Measurements from ENCODE around the gene EMID1.

Gene EMID1

GRCh38 chr22:29224859-29225410, 19.2 kb downstream of the EMID1 start:
- Histone ChIP-seq H3K36me3 (no peaks in the 10 kb centered on the region), H3K9me3 (no peaks in the 10 kb centered on the region), H3K4me1 (ENCODE audit: control insufficient read depth in 1 of 2, insufficient read depth in 1 of 2, low read depth in 1 of 2, low read length in 1 of 2) (no peaks in the 10 kb centered on the region), H3K4me3 (ENCODE audit: low read depth in 1 of 2, low read length in 1 of 2) (no peak overlapping the region), H3K27ac (no peak overlapping the region), H3K27me3 (no peaks in the 10 kb centered on the region)
- TF ChIP-seq CTCF (IDR thresholded peaks at IDR 0.05), result no peak

- Histone ChIP-seq H3K4me3 (ENCODE audit: low read depth in 1 of 2, low read length in 1 of 2) (no peak overlapping the region), H3K4me1 (ENCODE audit: control insufficient read depth in 1 of 2, insufficient read depth in 1 of 2, low read depth in 1 of 2, low read length in 1 of 2) (no peaks in the 10 kb centered on the region), H3K9me3 (no peaks in the 10 kb centered on the region), H3K36me3 (no peaks in the 10 kb centered on the region), H3K27me3 (no peaks in the 10 kb centered on the region), H3K27ac (no peak overlapping the region)
- no peak for TF ChIP-seq CTCF (IDR thresholded peaks at IDR 0.05)
Observed at GRCh38 chr22:29225422-29226090, 19.9 kb downstream of the EMID1 start.

GRCh38 chr22:29226351-29226981, 20.8 kb downstream of the EMID1 start:
- Histone ChIP-seq H3K27ac (no peak overlapping the region), H3K4me1 (ENCODE audit: control insufficient read depth in 1 of 2, insufficient read depth in 1 of 2, low read depth in 1 of 2, low read length in 1 of 2) (no peaks in the 10 kb centered on the region), H3K36me3 (no peaks in the 10 kb centered on the region), H3K4me3 (ENCODE audit: low read depth in 1 of 2, low read length in 1 of 2) (no peak overlapping the region), H3K27me3 (no peaks in the 10 kb centered on the region), H3K9me3 (no peaks in the 10 kb centered on the region)
- no peak for TF ChIP-seq CTCF (IDR thresholded peaks at IDR 0.05)

GRCh38 chr22:29230972-29231875, 25.5 kb downstream of the EMID1 start:
- no peak overlapping the region for H3K4me3 ChIP-seq (ENCODE audit: low read depth in 1 of 2, low read length in 1 of 2)
- H3K4me1 ChIP-seq (ENCODE audit: control insufficient read depth in 1 of 2, insufficient read depth in 1 of 2, low read depth in 1 of 2, low read length in 1 of 2), result no peaks in the 10 kb centered on the region
- no peaks in the 10 kb centered on the region for H3K9me3 ChIP-seq
- H3K36me3 ChIP-seq, result no peaks in the 10 kb centered on the region
- no peak overlapping the region for H3K27ac ChIP-seq
- no peak for TF ChIP-seq CTCF (IDR thresholded peaks at IDR 0.05)
- H3K27me3 ChIP-seq, result no peaks in the 10 kb centered on the region
